Measurements from ENCODE around the gene ACTN4.

DNA sequence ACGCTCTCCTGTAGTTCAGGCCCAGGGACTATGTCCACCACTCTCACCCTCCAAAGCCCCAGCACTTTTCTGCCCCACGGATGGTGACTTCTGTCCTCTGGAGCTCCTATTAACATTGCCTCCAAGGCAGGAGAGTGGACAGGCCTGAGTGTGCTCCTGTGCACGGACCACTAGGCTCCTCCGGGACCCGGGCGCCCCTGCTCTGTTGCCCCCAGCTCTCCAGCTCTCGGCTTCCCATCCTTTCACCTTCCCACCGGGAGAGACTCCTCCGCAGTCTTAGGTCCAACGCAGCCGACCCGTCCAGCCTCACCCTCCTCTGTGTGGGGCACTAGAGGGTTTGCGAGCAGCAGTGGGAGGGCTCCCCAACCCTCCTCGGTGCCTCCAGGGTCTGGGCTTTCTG is 66.4 kb downstream of the ACTN4 start:
- TF ChIP-seq, protein P1, sequence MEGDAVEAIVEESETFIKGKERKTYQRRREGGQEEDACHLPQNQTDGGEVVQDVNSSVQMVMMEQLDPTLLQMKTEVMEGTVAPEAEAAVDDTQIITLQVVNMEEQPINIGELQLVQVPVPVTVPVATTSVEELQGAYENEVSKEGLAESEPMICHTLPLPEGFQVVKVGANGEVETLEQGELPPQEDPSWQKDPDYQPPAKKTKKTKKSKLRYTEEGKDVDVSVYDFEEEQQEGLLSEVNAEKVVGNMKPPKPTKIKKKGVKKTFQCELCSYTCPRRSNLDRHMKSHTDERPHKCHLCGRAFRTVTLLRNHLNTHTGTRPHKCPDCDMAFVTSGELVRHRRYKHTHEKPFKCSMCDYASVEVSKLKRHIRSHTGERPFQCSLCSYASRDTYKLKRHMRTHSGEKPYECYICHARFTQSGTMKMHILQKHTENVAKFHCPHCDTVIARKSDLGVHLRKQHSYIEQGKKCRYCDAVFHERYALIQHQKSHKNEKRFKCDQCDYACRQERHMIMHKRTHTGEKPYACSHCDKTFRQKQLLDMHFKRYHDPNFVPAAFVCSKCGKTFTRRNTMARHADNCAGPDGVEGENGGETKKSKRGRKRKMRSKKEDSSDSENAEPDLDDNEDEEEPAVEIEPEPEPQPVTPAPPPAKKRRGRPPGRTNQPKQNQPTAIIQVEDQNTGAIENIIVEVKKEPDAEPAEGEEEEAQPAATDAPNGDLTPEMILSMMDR (IDR thresholded peaks at IDR 0.05), result no peak
- no peak for TF ChIP-seq ZFX (IDR thresholded peaks at IDR 0.05; ENCODE audit: borderline replicate concordance)
